ENCODE measurements around the gene JAM3. TPM values are rescaled to one million over a fixed set of nuclear protein-coding genes. Genes with fewer than 3 reads are reported as not detected.
"Not testable (repeated sequence)": the region's sequence is repeated elsewhere in the genome, so short reads cannot be mapped to it uniquely, and the experiment has no call there.

The JAM3 gene
- total RNA-seq, 2 donors from 2014 or later, result 35.8 to 41.8 TPM

DNA sequence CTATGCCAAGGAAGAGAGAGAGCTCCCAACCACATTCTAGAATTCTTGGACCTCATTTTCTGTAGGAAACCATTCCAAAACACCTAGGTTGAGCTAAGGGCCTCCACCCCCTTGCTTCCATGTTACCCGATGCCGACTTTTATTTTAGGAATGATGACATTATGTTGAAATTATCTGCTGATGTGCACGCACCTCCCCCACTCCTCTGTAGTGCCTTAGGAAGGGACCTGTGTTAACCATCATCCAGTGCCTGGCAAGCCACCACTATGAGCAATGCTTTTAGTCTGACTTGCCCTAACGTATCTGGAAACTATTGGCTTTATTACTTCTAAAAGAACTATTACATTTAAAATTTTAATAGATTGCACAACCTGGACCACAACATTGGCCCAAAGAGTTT is 112.8 kb downstream of the JAM3 start:
- Histone ChIP-seq H3K4me3 (ENCODE audit: low read length) (no peak overlapping the region), H3K4me1 (ENCODE audit: control insufficient read depth, insufficient read depth, low read length) (no peaks in the 10 kb centered on the region), H3K36me3 (ENCODE audit: control insufficient read depth, insufficient read depth, low read length) (peaks cover 80% of the 10 kb centered on the region), H3K27ac (ENCODE audit: low read depth, low read length) (no peak overlapping the region), H3K9me3 (ENCODE audit: control insufficient read depth, low read length) (no peaks in the 10 kb centered on the region), H3K9ac (ENCODE audit: extremely low read depth, low read length, poor library complexity, severe bottlenecking) (no peak overlapping the region), H3K27me3 (ENCODE audit: control insufficient read depth, insufficient read depth, low read length, poor library complexity, severe bottlenecking) (no peaks in the 10 kb centered on the region)
- 94 to 100% methylated on average over 1 to 4 of the region's 4 CpGs for whole genome bisulfite sequencing, 2 experiments (ENCODE audit: insufficient coverage in 1 of 2, insufficient read length in 1 of 2)
- DNase-seq, result no peak
- Mint-ChIP-seq H3K36me3 (ENCODE audit: low read depth) (peaks cover 61% of the 10 kb centered on the region), H3K4me3 (no peak overlapping the region), H3K4me1 (no peaks in the 10 kb centered on the region), H3K27me3 (ENCODE audit: insufficient read depth) (no peaks in the 10 kb centered on the region), H3K27ac (no peak overlapping the region), H3K9me3 (no peaks in the 10 kb centered on the region)
- TF ChIP-seq, protein P1, sequence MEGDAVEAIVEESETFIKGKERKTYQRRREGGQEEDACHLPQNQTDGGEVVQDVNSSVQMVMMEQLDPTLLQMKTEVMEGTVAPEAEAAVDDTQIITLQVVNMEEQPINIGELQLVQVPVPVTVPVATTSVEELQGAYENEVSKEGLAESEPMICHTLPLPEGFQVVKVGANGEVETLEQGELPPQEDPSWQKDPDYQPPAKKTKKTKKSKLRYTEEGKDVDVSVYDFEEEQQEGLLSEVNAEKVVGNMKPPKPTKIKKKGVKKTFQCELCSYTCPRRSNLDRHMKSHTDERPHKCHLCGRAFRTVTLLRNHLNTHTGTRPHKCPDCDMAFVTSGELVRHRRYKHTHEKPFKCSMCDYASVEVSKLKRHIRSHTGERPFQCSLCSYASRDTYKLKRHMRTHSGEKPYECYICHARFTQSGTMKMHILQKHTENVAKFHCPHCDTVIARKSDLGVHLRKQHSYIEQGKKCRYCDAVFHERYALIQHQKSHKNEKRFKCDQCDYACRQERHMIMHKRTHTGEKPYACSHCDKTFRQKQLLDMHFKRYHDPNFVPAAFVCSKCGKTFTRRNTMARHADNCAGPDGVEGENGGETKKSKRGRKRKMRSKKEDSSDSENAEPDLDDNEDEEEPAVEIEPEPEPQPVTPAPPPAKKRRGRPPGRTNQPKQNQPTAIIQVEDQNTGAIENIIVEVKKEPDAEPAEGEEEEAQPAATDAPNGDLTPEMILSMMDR (conservative IDR thresholded peaks at IDR 0.05), result no peak

DNA sequence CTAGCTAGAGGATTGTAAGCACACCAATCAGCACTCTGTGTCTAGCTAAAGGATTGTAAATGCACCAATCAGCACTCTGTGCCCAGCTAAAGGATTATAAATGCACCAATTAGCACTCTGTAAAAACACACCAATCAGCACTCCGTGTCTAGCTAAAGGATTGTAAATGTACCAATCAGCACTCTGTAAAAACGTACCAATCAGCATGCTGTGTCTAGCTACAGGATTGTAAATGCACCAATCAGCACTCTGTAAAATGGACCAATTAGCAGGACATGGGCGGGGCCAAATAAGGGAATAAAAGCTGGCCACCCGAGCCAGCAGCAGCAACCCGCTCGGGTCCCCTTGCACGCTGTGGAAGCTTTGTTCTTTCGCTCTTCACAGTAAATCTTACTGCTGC is 119.2 kb downstream of the JAM3 start:
- H3K36me3 Mint-ChIP-seq (ENCODE audit: low read depth), result peaks cover 85% of the 10 kb centered on the region
- DNase-seq; H3K27me3 Mint-ChIP-seq (ENCODE audit: insufficient read depth); H3K4me1 Mint-ChIP-seq; H3K9ac ChIP-seq (ENCODE audit: extremely low read depth, low read length, poor library complexity, severe bottlenecking); H3K4me1 ChIP-seq (ENCODE audit: control insufficient read depth, insufficient read depth, low read length); H3K27ac Mint-ChIP-seq; H3K27ac ChIP-seq (ENCODE audit: low read depth, low read length); H3K4me3 ChIP-seq (ENCODE audit: low read length); H3K27me3 ChIP-seq (ENCODE audit: control insufficient read depth, insufficient read depth, low read length, poor library complexity, severe bottlenecking); H3K4me3 Mint-ChIP-seq: not testable (repeated sequence)
- peaks cover 81% of the 10 kb centered on the region for H3K36me3 ChIP-seq (ENCODE audit: control insufficient read depth, insufficient read depth, low read length)
- WGBS, 2 experiments (ENCODE audit: insufficient coverage in 1 of 2, insufficient read length in 1 of 2), result 97 to 100% methylated on average over 1 to 8 of the region's 8 CpGs
- H3K9me3 ChIP-seq (ENCODE audit: control insufficient read depth, low read length), result peaks cover 24% of the 10 kb centered on the region
- H3K9me3 Mint-ChIP-seq, result peaks cover 16% of the 10 kb centered on the region

DNA sequence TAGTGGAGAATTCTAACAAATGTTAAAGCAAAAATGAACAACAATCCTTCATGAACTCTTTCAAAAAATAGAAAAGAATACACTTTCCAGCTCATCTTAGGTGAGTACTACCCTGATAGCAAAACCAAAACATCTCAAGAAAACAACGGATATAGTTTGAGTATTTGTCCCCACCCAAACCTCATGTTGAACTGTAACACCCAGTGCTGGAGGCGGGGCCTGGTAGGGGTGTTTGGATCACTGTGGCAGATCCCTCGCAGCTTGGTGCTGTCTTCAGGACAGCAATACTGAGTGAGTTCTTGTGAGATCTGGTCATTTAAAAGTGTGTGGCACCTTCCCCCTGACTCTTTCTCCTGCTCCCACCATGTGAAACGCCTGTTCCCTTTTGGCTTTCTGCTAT is 127.9 kb downstream of the JAM3 start:
- TF ChIP-seq, protein P1 (conservative IDR thresholded peaks at IDR 0.05), result no peak
- peaks cover 58% of the 10 kb centered on the region for H3K36me3 ChIP-seq (ENCODE audit: control insufficient read depth, insufficient read depth, low read length)

DNA sequence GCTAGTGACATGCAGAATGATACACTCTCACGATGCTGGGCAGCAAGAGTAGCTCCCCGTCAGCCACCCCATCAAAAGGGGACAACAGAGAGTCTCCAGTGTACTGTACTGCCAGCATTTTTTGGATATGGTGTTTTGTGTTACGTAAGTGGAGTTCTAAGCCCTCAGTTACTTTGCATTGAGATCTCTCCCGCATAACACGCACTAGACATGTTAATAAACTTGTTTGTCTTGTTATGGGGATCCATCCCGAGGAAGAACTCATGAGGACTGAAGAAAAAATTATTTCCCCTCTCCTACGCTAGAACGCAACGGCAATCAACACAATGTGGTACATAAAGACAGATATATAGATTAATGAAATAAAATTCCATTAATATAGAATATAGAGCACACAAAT is 130.7 kb downstream of the JAM3 start:
- Mint-ChIP-seq H3K36me3 (ENCODE audit: low read depth) (peaks cover 66% of the 10 kb centered on the region), H3K27me3 (ENCODE audit: insufficient read depth) (no peaks in the 10 kb centered on the region), H3K27ac (no peak overlapping the region)

More for the DNA sequence above, 127.9 kb downstream of the JAM3 start:
- Mint-ChIP-seq H3K9me3 (no peaks in the 10 kb centered on the region), H3K36me3 (ENCODE audit: low read depth) (peaks cover 60% of the 10 kb centered on the region), H3K4me1 (peaks cover 28% of the 10 kb centered on the region), H3K27ac (no peak overlapping the region), H3K27me3 (ENCODE audit: insufficient read depth) (no peaks in the 10 kb centered on the region), H3K4me3 (no peak overlapping the region)
- Histone ChIP-seq H3K9me3 (ENCODE audit: control insufficient read depth, low read length) (no peaks in the 10 kb centered on the region), H3K4me1 (ENCODE audit: control insufficient read depth, insufficient read depth, low read length) (peaks cover 7% of the 10 kb centered on the region), H3K27me3 (ENCODE audit: control insufficient read depth, insufficient read depth, low read length, poor library complexity, severe bottlenecking) (no peaks in the 10 kb centered on the region), H3K9ac (ENCODE audit: extremely low read depth, low read length, poor library complexity, severe bottlenecking) (no peak overlapping the region), H3K4me3 (ENCODE audit: low read length) (no peak overlapping the region), H3K27ac (ENCODE audit: low read depth, low read length) (no peak overlapping the region)
- DNase-seq, result no peak
- 96 to 100% methylated on average over 1 to 4 of the region's 4 CpGs for WGBS, 2 experiments (ENCODE audit: insufficient coverage in 1 of 2, insufficient read length in 1 of 2)

More for the DNA sequence above, 130.7 kb downstream of the JAM3 start:
- Histone ChIP-seq H3K9ac (ENCODE audit: extremely low read depth, low read length, poor library complexity, severe bottlenecking) (no peak overlapping the region), H3K4me3 (ENCODE audit: low read length) (no peak overlapping the region), H3K36me3 (ENCODE audit: control insufficient read depth, insufficient read depth, low read length) (peaks cover 59% of the 10 kb centered on the region), H3K27me3 (ENCODE audit: control insufficient read depth, insufficient read depth, low read length, poor library complexity, severe bottlenecking) (no peaks in the 10 kb centered on the region), H3K4me1 (ENCODE audit: control insufficient read depth, insufficient read depth, low read length) (peaks cover 7% of the 10 kb centered on the region), H3K9me3 (ENCODE audit: control insufficient read depth, low read length) (no peaks in the 10 kb centered on the region), H3K27ac (ENCODE audit: low read depth, low read length) (no peak overlapping the region)
- H3K4me3 Mint-ChIP-seq, result no peak overlapping the region
- TF ChIP-seq, protein P1 (conservative IDR thresholded peaks at IDR 0.05), result no peak
- peaks cover 28% of the 10 kb centered on the region for H3K4me1 Mint-ChIP-seq
- 95 to 96% methylated on average over 4 to 6 of the region's 9 CpGs for WGBS, 2 experiments (ENCODE audit: insufficient coverage in 1 of 2, insufficient read length in 1 of 2)
- DNase-seq, result no peak
- H3K9me3 Mint-ChIP-seq, result no peaks in the 10 kb centered on the region

All from endodermal cell (in vitro differentiated cells).